ENCODE results near the gene MAP2K2. TPM values are rescaled to one million over a fixed set of nuclear protein-coding genes. Genes with fewer than 3 reads are reported as not detected.

The MAP2K2 gene
- total RNA-seq, 1 donor from 2014 or later, result 116 TPM

GRCh38 chr19:4088975-4089374 lies 34.9 kb downstream of the MAP2K2 start:
- peaks cover 7% of the 10 kb centered on the region for H3K36me3 ChIP-seq (ENCODE audit: control insufficient read depth, insufficient read depth, low read length)
- TF ChIP-seq, protein P1, sequence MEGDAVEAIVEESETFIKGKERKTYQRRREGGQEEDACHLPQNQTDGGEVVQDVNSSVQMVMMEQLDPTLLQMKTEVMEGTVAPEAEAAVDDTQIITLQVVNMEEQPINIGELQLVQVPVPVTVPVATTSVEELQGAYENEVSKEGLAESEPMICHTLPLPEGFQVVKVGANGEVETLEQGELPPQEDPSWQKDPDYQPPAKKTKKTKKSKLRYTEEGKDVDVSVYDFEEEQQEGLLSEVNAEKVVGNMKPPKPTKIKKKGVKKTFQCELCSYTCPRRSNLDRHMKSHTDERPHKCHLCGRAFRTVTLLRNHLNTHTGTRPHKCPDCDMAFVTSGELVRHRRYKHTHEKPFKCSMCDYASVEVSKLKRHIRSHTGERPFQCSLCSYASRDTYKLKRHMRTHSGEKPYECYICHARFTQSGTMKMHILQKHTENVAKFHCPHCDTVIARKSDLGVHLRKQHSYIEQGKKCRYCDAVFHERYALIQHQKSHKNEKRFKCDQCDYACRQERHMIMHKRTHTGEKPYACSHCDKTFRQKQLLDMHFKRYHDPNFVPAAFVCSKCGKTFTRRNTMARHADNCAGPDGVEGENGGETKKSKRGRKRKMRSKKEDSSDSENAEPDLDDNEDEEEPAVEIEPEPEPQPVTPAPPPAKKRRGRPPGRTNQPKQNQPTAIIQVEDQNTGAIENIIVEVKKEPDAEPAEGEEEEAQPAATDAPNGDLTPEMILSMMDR (IDR thresholded peaks at IDR 0.05; ENCODE audit: insufficient read depth, low read length, severe bottlenecking), result no peak

DNA sequence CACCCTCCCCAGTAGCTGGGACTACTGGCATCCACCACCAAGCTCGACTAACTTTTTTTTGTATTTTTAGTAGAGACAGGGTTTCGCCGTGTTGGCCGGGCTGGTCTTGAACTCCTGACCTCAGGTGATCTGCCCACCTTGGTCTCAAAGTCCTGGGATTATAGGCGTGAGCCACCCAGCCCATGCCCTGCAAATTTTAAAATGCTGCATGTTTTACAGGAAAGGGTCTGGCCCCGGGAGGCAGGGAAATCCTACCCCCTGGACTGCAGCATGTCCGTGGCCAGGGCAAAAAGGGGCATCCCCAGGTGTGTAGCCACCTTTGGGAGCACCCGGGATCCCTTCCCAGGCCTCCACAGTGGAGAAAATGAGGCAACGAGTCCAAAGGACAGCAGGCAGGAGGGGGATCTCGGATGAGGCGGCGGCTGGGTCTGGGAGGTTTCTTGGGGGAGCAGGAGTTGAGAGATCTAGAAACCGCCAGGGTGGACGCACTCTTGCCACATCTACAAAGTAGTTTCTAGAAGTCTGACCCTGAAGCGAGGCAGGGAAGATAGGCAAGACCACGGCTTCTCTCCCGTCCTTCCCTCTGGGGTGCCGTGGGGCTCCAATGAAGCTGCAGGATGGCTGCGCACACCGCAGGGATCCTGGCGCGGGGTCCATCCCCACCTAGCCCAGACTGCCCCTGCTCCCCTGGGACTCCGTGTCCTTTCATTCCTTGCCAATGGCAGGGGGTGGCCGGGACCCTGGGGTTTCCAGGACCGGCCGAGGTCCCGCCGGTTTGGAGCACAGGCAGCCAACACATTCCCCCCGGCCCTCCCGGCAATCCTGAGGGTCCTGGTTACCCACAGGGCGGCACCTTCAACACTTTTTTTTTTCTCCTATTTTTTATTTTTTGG lies 35.9 kb downstream of the MAP2K2 start:
- TF ChIP-seq, protein P1 (IDR thresholded peaks at IDR 0.05; ENCODE audit: insufficient read depth, low read length, severe bottlenecking), result no peak
- Histone ChIP-seq H3K4me3 (ENCODE audit: low read depth, low read length) (no peak overlapping the region), H3K36me3 (ENCODE audit: control insufficient read depth, insufficient read depth, low read length) (peaks cover 6% of the 10 kb centered on the region), H3K27me3 (ENCODE audit: control insufficient read depth, insufficient read depth, low read length) (no peaks in the 10 kb centered on the region)
- no peak for DNase-seq (ENCODE audit: low read depth)
- no peak for FAIRE-seq

More at GRCh38 chr19:4088975-4089374, 34.9 kb downstream of the MAP2K2 start:
- DNase-seq (ENCODE audit: low read depth) (no peak), FAIRE-seq (no peak)
- Histone ChIP-seq H3K27me3 (ENCODE audit: control insufficient read depth, insufficient read depth, low read length) (no peaks in the 10 kb centered on the region), H3K4me3 (ENCODE audit: low read depth, low read length) (no peak overlapping the region)

GRCh38 chr19:4086411-4086867 lies 37.5 kb downstream of the MAP2K2 start:
- H3K27me3 ChIP-seq (ENCODE audit: control insufficient read depth, insufficient read depth, low read length), result no peaks in the 10 kb centered on the region
- DNase-seq (ENCODE audit: low read depth), result no peak
- FAIRE-seq, result no peak
- TF ChIP-seq, protein P1 (IDR thresholded peaks at IDR 0.05; ENCODE audit: insufficient read depth, low read length, severe bottlenecking), result no peak
- H3K4me3 ChIP-seq (ENCODE audit: low read depth, low read length), result no peak overlapping the region
- peaks cover 4% of the 10 kb centered on the region for H3K36me3 ChIP-seq (ENCODE audit: control insufficient read depth, insufficient read depth, low read length)

- Histone ChIP-seq H3K4me3 (ENCODE audit: low read depth, low read length) (no peak overlapping the region), H3K36me3 (ENCODE audit: control insufficient read depth, insufficient read depth, low read length) (peaks cover under 1% of the 10 kb centered on the region), H3K27me3 (ENCODE audit: control insufficient read depth, insufficient read depth, low read length) (no peaks in the 10 kb centered on the region)
- FAIRE-seq (no peak), DNase-seq (ENCODE audit: low read depth) (no peak)
- TF ChIP-seq, protein P1 (IDR thresholded peaks at IDR 0.05; ENCODE audit: insufficient read depth, low read length, severe bottlenecking), result no peak
Observed at GRCh38 chr19:4084547-4084877, 39.4 kb downstream of the MAP2K2 start.

DNA sequence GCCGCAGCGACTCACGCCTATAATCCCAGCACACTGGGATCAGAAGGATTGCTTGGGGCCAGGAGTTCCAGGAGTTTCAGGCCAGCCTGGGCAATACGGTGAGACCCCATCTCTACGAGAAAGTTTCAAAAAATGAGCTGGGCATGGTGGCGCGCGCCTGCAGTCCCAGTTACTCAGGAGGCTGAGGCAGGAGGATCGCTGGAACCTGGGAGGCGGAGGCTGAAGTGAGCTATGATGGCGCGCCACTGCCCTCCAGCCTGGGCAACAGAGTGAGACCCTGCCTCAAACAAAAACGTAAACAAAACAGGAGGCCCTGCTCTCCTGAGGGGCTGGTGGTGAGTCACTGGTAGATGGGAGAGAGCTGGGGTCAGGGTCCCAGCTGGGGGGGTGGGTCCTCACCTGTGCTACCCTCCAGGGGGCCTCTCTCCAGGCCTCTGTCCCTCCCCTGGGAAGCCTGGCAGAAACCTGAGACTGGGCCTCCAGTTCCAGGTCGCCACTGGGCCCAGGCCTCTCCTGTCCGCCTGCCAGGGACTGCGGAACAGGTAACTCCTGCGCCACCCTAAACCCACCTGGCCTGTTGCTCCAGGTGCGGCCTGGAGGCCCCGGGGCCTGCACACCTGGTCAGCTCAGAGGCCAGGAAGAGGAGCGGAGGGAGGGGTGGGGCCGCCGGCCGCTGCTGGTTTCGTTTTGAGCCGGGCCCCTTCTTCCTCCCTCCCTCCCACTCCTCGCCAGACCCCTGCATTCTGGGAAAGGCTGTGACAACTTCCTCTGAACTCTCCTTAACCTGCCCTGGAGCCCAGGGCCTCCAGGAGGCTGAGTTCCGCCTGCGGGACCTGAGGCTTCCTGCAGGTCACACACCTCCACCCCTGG lies 40.0 kb downstream of the MAP2K2 start:
- TF ChIP-seq, protein P1 (IDR thresholded peaks at IDR 0.05; ENCODE audit: insufficient read depth, low read length, severe bottlenecking), result no peak
- H3K27me3 ChIP-seq (ENCODE audit: control insufficient read depth, insufficient read depth, low read length), result no peaks in the 10 kb centered on the region
- no peaks in the 10 kb centered on the region for H3K36me3 ChIP-seq (ENCODE audit: control insufficient read depth, insufficient read depth, low read length)
- FAIRE-seq (no peak), DNase-seq (ENCODE audit: low read depth) (no peak)
- H3K4me3 ChIP-seq (ENCODE audit: low read depth, low read length), result no peak overlapping the region

Measured in bronchial epithelial cell (primary cell).